Measurements from ENCODE around the gene OR2B2.
A peak's percentile ranks its signal among the peaks of the same experiment; 100 is the strongest.

OR2B2 gene

GRCh38 chr6:27866357-27867050, 45.7 kb downstream of the OR2B2 start:
- peak; percentile 18 for DNase-seq

GRCh38 chr6:27865850-27866356, 46.3 kb downstream of the OR2B2 start:
- DNase-seq, result peak; percentile 31

GRCh38 chr6:27864906-27865849, 47.0 kb downstream of the OR2B2 start:
- DNase-seq, result peak; percentile 55

- DNase-seq, result peak; percentile 12
Observed at GRCh38 chr6:27863962-27864905, 48.0 kb downstream of the OR2B2 start.

GRCh38 chr6:27862396-27863066, 49.7 kb downstream of the OR2B2 start:
- no peak for DNase-seq

GRCh38 chr6:27861861-27862260, 50.3 kb downstream of the OR2B2 start:
- DNase-seq, result no peak

- DNase-seq, result no peak
Observed at GRCh38 chr6:27861276-27861840, 50.8 kb downstream of the OR2B2 start.

All from activated naive CD4-positive, alpha-beta T cell treated with Interleukin-2 at 50 U/mL for 16 hours (primary cell).